Sigmoid colon (tissue), 7 donors: ENCODE measurements around the gene DSTN. TPM values are rescaled to one million over a fixed set of nuclear protein-coding genes. Genes with fewer than 3 reads are reported as not detected.

ENCODE experiments used
- DNase-seq: peaks from one replicate; pipeline ENCODE4 v3.0.0-alpha.2; 2019
- H3K27ac ChIP-seq, 4 donors: fragments of 200-600 bp; sonication (generic); one replicate each; pipeline ENCODE4 v1.5.1; 2016 to 2019; ENCODE audit warnings: mild to moderate bottlenecking in 1 of 4
- H3K27me3 ChIP-seq, 3 donors: fragments of 200-600 bp; sonication (generic); one replicate each; pipeline ENCODE4 v1.5.1; 2019; ENCODE audit warnings: mild to moderate bottlenecking in 1 of 3
- H3K36me3 ChIP-seq, 4 donors: fragments of 200-600 bp; sonication (generic); one replicate each; pipeline ENCODE4 v1.5.1; 2016 to 2019
- H3K4me1 ChIP-seq, 4 donors: fragments of 200-600 bp; sonication (generic); one replicate each; pipeline ENCODE4 v1.5.1; 2017 to 2019
- H3K4me3 ChIP-seq, 4 donors: fragments of 200-600 bp; sonication (generic); one replicate each; pipeline ENCODE4 v1.5.1; 2017 to 2019; ENCODE audit warnings: mild to moderate bottlenecking in 2 of 4, moderate library complexity in 1 of 4
- H3K9me3 ChIP-seq, 4 donors: fragments of 200-600 bp in 3 of 4; sonication (generic) in 3 of 4; one replicate each; pipeline versions ENCODE4 v1.5.1 to v1.6.1; 2013 to 2019
- EP300 ChIP-seq, 4 donors: sonication (generic); formaldehyde crosslinking; IDR thresholded peaks; one replicate each; pipeline ENCODE4 v1.6.1; 2017; ENCODE audit warnings: antibody characterized with exemption in 4 of 4
- POLR2A ChIP-seq, 2 donors: fragments of 450-650 bp; IDR thresholded peaks; one replicate each; pipeline ENCODE4 v1.6.1; 2016; ENCODE audit warnings: antibody characterized with exemption in 2 of 2, mild to moderate bottlenecking in 2 of 2, moderate library complexity in 2 of 2
- POLR2AphosphoS5 ChIP-seq, 4 donors: sonication (generic); formaldehyde crosslinking; IDR thresholded peaks; one replicate each; pipeline ENCODE4 v1.6.1; 2017; ENCODE audit warnings: antibody characterized with exemption in 4 of 4
- WGBS, 2 donors: extraction: QIAGEN DNeasy Blood & Tissue Kit; methylation state at CpG; one replicate each; pipeline ENCODE4 v1.1.7; 2013; 5-methylcytosine and 5-hydroxymethylcytosine counted together
- intact Hi-C: fragments of 100-400 bp; cut with DNase I; formaldehyde crosslinking; loops from one replicate; pipeline ENCODE4 v1.15.1; 2023
- polyA plus RNA-seq, 3 donors: library from polyadenylated mRNA; stranded (reverse); fragments of 200-250 nt; gene quantifications; one replicate each; pipeline ENCODE4 v1.2.3, GENCODE V29; 2013
- total RNA-seq, 4 donors: library from RNA; depleted of rRNA; stranded (reverse); fragments of >200 nt; gene quantifications; one replicate each; pipeline ENCODE4 v1.1.0, GENCODE V29; 2016
- TF ChIP-seq, protein P1 (sequence below), 4 experiments: fragments of 450-650 bp in 3 of 4; fragments of 200-600 bp in 1 of 4; IDR thresholded peaks; one replicate each; pipeline ENCODE4 v1.5.1; 2016 to 2019; ENCODE audit warnings: antibody characterized with exemption in 4 of 4, mild to moderate bottlenecking in 3 of 4, moderate library complexity in 2 of 4
- donor health status: healthy with polysubstance abuse.
- donor health status: Bipolar disorder and iron deficiency.
- donor health status: healthy.

The DSTN gene
- total and polyA plus RNA-seq, 7 donors = 429 to 2,237 (median 1,872) TPM

DNA sequence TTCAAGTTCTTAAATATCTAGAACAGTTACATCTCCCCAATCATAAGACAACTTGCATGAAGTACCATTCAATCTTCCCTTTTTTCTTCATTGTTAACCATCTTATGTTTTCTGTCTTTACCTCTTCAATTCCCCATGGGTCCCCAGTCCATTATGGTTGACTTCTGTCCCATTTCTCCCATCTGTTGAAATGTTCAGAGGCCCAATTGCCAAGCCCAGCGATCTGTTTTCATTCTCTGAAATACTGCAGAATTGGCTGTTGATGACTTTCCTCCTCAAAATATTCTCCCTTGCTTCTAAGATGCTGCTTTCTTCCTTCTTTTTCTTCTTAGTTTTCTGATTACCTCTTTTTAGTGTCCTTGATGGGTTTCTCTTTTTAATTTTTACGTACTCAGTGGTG, 26.0 kb downstream of the DSTN start:
- peak overlapping the region; percentile 65 to 100 (median 88) for H3K27ac ChIP-seq
- WGBS, 2 donors = 90 to 96% methylated on average over 2 of the region's 2 CpGs

DNA sequence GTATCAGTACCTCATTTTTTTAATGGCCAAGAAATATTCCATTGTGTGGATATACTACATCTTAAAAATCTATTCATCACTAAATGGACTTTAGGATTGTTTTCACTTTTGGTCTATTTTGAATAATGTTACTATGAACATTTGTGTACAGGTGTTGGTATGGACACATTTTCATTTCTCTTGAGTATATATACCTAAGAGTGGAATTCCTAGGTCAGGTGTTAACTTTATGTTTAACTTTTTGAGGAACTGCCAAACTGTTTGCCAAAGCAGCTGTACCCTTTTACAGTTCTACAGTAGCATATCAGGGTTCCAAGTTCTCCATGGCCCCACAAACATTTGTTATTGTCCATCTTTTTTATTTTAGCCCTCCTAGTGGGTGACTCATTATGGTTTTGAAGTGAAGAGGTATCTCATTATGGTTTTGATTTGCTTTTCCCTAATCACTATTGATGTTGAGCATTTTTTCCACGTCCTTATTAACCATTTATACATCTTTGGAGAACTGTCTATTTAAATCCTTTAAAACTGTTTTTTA, 28.2 kb downstream of the DSTN start:
- Histone ChIP-seq H3K4me1 (peaks cover 0 to 100% (median 95%) of the 10 kb centered on the region in 4 donors), H3K4me3 (no peak overlapping the region), H3K27ac (peak overlapping the region in 2 of 4 donors; percentile 99 to 100)

More for the DNA sequence above, 26.0 kb downstream of the DSTN start:
- peaks cover 0 to 4% (median 1%) of the 10 kb centered on the region in 4 donors for H3K36me3 ChIP-seq
- no peak overlapping the region for H3K4me3 ChIP-seq
- no peaks in the 10 kb centered on the region for H3K27me3 ChIP-seq
- intact Hi-C loops = no loop called here
- DNase-seq = no peak
- TF ChIP-seq POLR2A (IDR thresholded peaks at IDR 0.05) (no peak), POLR2AphosphoS5 (IDR thresholded peaks at IDR 0.05) (no peak), EP300 (IDR thresholded peaks at IDR 0.05) (no peak)
- TF ChIP-seq, protein P1, sequence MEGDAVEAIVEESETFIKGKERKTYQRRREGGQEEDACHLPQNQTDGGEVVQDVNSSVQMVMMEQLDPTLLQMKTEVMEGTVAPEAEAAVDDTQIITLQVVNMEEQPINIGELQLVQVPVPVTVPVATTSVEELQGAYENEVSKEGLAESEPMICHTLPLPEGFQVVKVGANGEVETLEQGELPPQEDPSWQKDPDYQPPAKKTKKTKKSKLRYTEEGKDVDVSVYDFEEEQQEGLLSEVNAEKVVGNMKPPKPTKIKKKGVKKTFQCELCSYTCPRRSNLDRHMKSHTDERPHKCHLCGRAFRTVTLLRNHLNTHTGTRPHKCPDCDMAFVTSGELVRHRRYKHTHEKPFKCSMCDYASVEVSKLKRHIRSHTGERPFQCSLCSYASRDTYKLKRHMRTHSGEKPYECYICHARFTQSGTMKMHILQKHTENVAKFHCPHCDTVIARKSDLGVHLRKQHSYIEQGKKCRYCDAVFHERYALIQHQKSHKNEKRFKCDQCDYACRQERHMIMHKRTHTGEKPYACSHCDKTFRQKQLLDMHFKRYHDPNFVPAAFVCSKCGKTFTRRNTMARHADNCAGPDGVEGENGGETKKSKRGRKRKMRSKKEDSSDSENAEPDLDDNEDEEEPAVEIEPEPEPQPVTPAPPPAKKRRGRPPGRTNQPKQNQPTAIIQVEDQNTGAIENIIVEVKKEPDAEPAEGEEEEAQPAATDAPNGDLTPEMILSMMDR (IDR thresholded peaks at IDR 0.05) = no peak
- H3K4me1 ChIP-seq = peaks cover 0 to 100% (median 95%) of the 10 kb centered on the region in 4 donors
- no peaks in the 10 kb centered on the region for H3K9me3 ChIP-seq

DNA sequence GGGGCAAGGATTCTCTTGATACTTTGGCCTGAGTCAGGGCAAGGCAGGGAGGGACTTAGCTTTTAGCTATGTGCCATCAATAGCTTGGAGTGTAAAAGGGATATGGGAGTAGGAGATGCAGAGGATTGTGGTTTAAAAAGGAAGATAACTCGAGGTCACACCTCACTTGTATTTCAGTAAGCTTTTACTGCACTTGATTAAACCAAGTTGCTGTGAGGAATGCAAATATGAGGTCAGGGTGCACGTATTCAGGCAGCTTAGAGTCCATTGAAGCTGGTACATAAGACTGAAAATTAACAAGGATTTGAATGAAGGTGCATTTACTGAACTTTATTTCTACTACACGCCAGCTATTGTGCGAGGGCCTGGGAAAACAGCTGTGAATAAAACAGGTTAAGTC, 32.1 kb downstream of the DSTN start:
- Histone ChIP-seq H3K9me3 (no peaks in the 10 kb centered on the region), H3K36me3 (peaks cover 8 to 62% (median 13%) of the 10 kb centered on the region in 4 donors), H3K27ac (peak overlapping the region; percentile 17 to 100 (median 72)), H3K27me3 (no peaks in the 10 kb centered on the region), H3K4me3 (no peak overlapping the region), H3K4me1 (peaks cover 0 to 100% (median 94%) of the 10 kb centered on the region in 4 donors)
- TF ChIP-seq POLR2AphosphoS5 (IDR thresholded peaks at IDR 0.05) (peak in 2 of 4 donors; percentile 7 to 22), POLR2A (IDR thresholded peaks at IDR 0.05) (no peak)
- 22 to 48% methylated on average over 4 of the region's 4 CpGs for WGBS, 2 donors
- intact Hi-C loops = no loop called here
- DNase-seq = no peak

More for the DNA sequence above, 28.2 kb downstream of the DSTN start:
- Histone ChIP-seq H3K27me3 (no peaks in the 10 kb centered on the region), H3K36me3 (peaks cover 0 to 25% (median 4%) of the 10 kb centered on the region in 4 donors), H3K9me3 (no peaks in the 10 kb centered on the region)
- TF ChIP-seq POLR2A (IDR thresholded peaks at IDR 0.05) = no peak
- no peak for TF ChIP-seq POLR2AphosphoS5 (IDR thresholded peaks at IDR 0.05)
- TF ChIP-seq, protein P1 (IDR thresholded peaks at IDR 0.05) = no peak
- no peak for TF ChIP-seq EP300 (IDR thresholded peaks at IDR 0.05)
- intact Hi-C loops = no loop called here
- 85 to 88% methylated on average over 1 of the region's 1 CpG for WGBS, 2 donors
- DNase-seq = no peak

DNA sequence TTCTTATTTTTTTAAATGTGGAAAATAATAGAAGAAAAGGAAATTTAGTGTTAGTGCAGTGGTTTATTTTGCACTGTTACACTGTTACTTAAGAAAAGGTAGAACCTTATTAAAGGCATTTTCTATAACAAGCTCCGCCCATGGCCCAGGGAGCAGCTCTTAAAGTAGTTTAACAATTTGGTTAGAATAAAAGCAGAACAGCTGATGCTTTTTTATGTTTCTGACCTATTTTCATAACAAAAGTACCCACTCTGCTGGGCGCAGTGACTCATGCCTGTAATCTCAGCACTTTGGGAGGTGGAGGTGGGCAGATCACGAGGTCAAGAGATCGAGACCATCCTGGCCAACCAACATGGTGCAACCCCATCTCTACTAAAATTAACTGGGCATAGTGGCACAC, 32.6 kb downstream of the DSTN start:
- DNase-seq = no peak
- peak overlapping the region; percentile 17 to 100 (median 72) for H3K27ac ChIP-seq
- peaks cover 0 to 99% (median 94%) of the 10 kb centered on the region in 4 donors for H3K4me1 ChIP-seq
- no peaks in the 10 kb centered on the region for H3K27me3 ChIP-seq
- no peaks in the 10 kb centered on the region for H3K9me3 ChIP-seq
- no peak overlapping the region for H3K4me3 ChIP-seq
- intact Hi-C loops = no loop called here
- TF ChIP-seq EP300 (IDR thresholded peaks at IDR 0.05) = no peak
- no peak for TF ChIP-seq POLR2A (IDR thresholded peaks at IDR 0.05)
- no peak for TF ChIP-seq POLR2AphosphoS5 (IDR thresholded peaks at IDR 0.05)
- TF ChIP-seq, protein P1 (IDR thresholded peaks at IDR 0.05) = no peak
- 95 to 96% methylated on average over 4 of the region's 4 CpGs for WGBS, 2 donors
- peaks cover 8 to 67% (median 15%) of the 10 kb centered on the region in 4 donors for H3K36me3 ChIP-seq

DNA sequence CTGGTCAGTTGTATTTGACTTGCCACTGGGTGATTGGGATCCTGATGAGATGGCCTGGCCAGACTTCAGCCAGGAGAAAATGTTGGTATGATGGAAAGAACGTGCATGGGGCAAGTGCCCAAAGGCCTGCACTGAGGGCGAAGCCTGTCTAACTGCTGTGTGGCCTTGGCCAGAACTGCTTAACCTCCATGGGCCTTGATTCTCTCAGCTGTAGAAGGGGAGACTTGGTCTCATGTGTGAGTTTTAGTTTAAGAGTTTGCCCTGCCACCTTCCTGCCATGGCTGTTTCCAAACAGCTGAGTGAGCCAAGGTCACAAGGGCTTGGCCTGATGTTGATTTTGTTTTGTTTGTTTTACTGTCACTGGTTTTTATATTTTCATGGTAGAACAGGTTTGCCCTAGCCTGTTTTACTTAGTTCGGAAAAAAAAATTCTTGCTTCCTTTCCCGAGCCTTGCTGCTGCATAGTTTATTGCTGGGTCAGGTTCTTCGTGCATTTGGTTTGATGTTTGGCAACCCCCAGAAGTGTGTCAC, 35.3 kb downstream of the DSTN start:
- no peak for DNase-seq
- 19 to 64% methylated on average over 5 of the region's 5 CpGs for WGBS, 2 donors
- Histone ChIP-seq H3K27ac (peak overlapping the region; percentile 51 to 100 (median 76)), H3K36me3 (peaks cover 15 to 92% (median 34%) of the 10 kb centered on the region in 4 donors), H3K27me3 (no peaks in the 10 kb centered on the region), H3K4me1 (peaks cover 0 to 99% (median 95%) of the 10 kb centered on the region in 4 donors), H3K9me3 (no peaks in the 10 kb centered on the region), H3K4me3 (no peak overlapping the region)
- TF ChIP-seq EP300 (IDR thresholded peaks at IDR 0.05) (no peak), POLR2A (IDR thresholded peaks at IDR 0.05) (no peak), POLR2AphosphoS5 (IDR thresholded peaks at IDR 0.05) (peak in 2 of 4 donors; percentile 5 to 20)
- TF ChIP-seq, protein P1 (IDR thresholded peaks at IDR 0.05) = no peak
- intact Hi-C loops = no loop called here
